K562 (cell line): ENCODE results near the gene OR3A1. TPM values are rescaled to one million over a fixed set of nuclear protein-coding genes. Genes with fewer than 3 reads are reported as not detected.

ENCODE experiments used
- ATAC-seq: fragments of 200-7000 bp; cut with Tn5 transposase; 3 replicates; pipeline ENCODE4 v1.9.1; 2020; ENCODE audit warnings: moderate library complexity
- BruUV-seq: library from RNA; stranded (reverse); fragments of 400-500 nt; replicated peaks from 2 replicates; lab custom pipeline; 2021; lab: Mats Ljungman, UMichigan
- CTCF ChIA-PET: fragments of 300-600 bp; formaldehyde crosslinking; extraction: SDS; loops from one replicate; lab custom pipeline; 2021; ENCODE audit warnings: low intra/inter-chr PET ratio; lab: Yijun Ruan, JAX
- POLR2A ChIA-PET: fragments of 300-600, 350-650 bp; sonication (Branson Sonifier 250); formaldehyde crosslinking; extraction: SDS; loops from one replicate; lab custom pipeline; 2021; ENCODE audit warnings: antibody characterized with exemption, inconsistent platforms; lab: Yijun Ruan, JAX
- DNase-seq, 4 experiments: peaks; one replicate each; pipeline versions ENCODE4 v3.0.0 to v3.0.0-alpha.2; 2011 to 2018; ENCODE audit warnings: low spot score in 3 of 4, mixed read lengths in 3 of 4; ENCODE audit errors: extremely low read depth in 1 of 4
- FAIRE-seq: peaks from 2 replicates; lab custom pipeline; 2011; peaks lifted over from hg19 to GRCh38; lab: Jason Lieb, UNC
- H2AFZ ChIP-seq: 2 replicates; pipeline ENCODE4 v1.6.0; 2011; ENCODE audit warnings: low read depth, low read length, control low read depth, inconsistent platforms
- H3K27ac ChIP-seq: fragments of 200-600 bp; 3 replicates; pipeline ENCODE4 v1.8.0; 2011; ENCODE audit warnings: low read depth, mild to moderate bottlenecking, control low read depth, inconsistent platforms, low read length, moderate library complexity, mixed read lengths; ENCODE audit errors: extremely low read depth
- H3K27me3 ChIP-seq, 2 experiments: fragments of 300-600 bp in 1 of 2; 2 replicates in 1 of 2; 3 replicates in 1 of 2; pipeline versions ENCODE4 v1.6.0 to v1.8.0; 2011; ENCODE audit warnings: inconsistent platforms in 2 of 2, low read length in 2 of 2, mild to moderate bottlenecking in 1 of 2, mixed read lengths in 1 of 2, moderate library complexity in 1 of 2; ENCODE audit not compliant: control insufficient read depth in 2 of 2, insufficient read depth in 2 of 2
- H3K36me3 ChIP-seq: fragments of 300-600 bp; 3 replicates; pipeline ENCODE4 v1.8.0; 2011; ENCODE audit warnings: mild to moderate bottlenecking, low read length, inconsistent platforms; ENCODE audit not compliant: control insufficient read depth, insufficient read depth
- H3K4me1 ChIP-seq, 2 experiments: fragments of 200-600 bp in 1 of 2; replicated peaks in 1 of 2; 2 replicates in 1 of 2; 3 replicates in 1 of 2; pipeline versions ENCODE4 v1.5.1 to v1.8.0; 2011; ENCODE audit warnings: inconsistent platforms in 2 of 2, low read length in 2 of 2, mild to moderate bottlenecking in 1 of 2, mixed read lengths in 1 of 2, moderate library complexity in 1 of 2; ENCODE audit not compliant: control insufficient read depth in 2 of 2, insufficient read depth in 2 of 2
- H3K4me2 ChIP-seq: 2 replicates; pipeline ENCODE4 v1.6.1; 2011; ENCODE audit warnings: low read length, control low read depth, inconsistent platforms, mixed read lengths; ENCODE audit not compliant: insufficient read depth
- H3K4me3 ChIP-seq: fragments of 200-600 bp; sonication (generic), shearing (Covaris generic); 2 replicates; pipeline ENCODE4 v1.5.1; 2016; ENCODE audit warnings: control low read depth, inconsistent platforms
- H3K79me2 ChIP-seq: fragments of 200-600 bp; 3 replicates; pipeline ENCODE4 v1.8.0; 2011; ENCODE audit warnings: low read length, inconsistent platforms; ENCODE audit not compliant: control insufficient read depth, insufficient read depth
- H3K9ac ChIP-seq, 2 experiments: 2 replicates each; pipeline versions ENCODE4 v1.6.0 to v1.6.1; 2011; ENCODE audit warnings: low read depth in 2 of 2, low read length in 2 of 2, control low read depth in 1 of 2, inconsistent platforms in 1 of 2, mild to moderate bottlenecking in 1 of 2, mixed read lengths in 1 of 2; ENCODE audit not compliant: insufficient read depth in 1 of 2
- H3K9me1 ChIP-seq: one replicate; pipeline ENCODE4 v1.6.0; 2011; ENCODE audit warnings: inconsistent platforms, mild to moderate bottlenecking, low read length, moderate library complexity; ENCODE audit not compliant: control insufficient read depth, insufficient read depth
- H3K9me3 ChIP-seq: replicated peaks from 2 replicates; pipeline ENCODE4 v1.5.1; 2011; ENCODE audit warnings: low read depth, low read length, inconsistent platforms; ENCODE audit not compliant: control insufficient read depth, insufficient read depth
- H4K20me1 ChIP-seq: replicated peaks from 2 replicates; pipeline ENCODE4 v1.6.1; 2011; ENCODE audit warnings: low read length, inconsistent platforms, mixed read lengths; ENCODE audit not compliant: control insufficient read depth, insufficient read depth
- EZH2 ChIP-seq: IDR thresholded peaks from 2 replicates; pipeline ENCODE4 v1.6.1; 2012; ENCODE audit warnings: low read depth, mild to moderate bottlenecking, inconsistent platforms, low read length, borderline replicate concordance
- MAZ ChIP-seq, 2 experiments: fragments of 450-650 bp in 1 of 2; sonication (generic) in 1 of 2; formaldehyde crosslinking; IDR thresholded peaks in 1 of 2; conservative IDR thresholded peaks in 1 of 2; 2 replicates each; pipeline versions ENCODE4 v1.4.0 to v1.5.0; 2020; ENCODE audit warnings: mild to moderate bottlenecking in 1 of 2, missing genetic modification reagents in 1 of 2
- SMAD3 ChIP-seq: fragments of 450-650 bp; formaldehyde crosslinking; conservative IDR thresholded peaks from 2 replicates; pipeline ENCODE4 v1.4.0; 2020; ENCODE audit warnings: mild to moderate bottlenecking
- WGBS: fragments of 100-300 bp; shearing (Covaris generic); methylation state at CpG from one replicate; pipeline ENCODE4 v1.1.6; 2016; ENCODE audit warnings: low coverage, mixed read lengths; ENCODE audit not compliant: insufficient coverage; ENCODE audit errors: missing lambda C conversion rate; 5-methylcytosine and 5-hydroxymethylcytosine counted together
- in situ Hi-C: fragments of 300-500 bp; cut with MboI; formaldehyde crosslinking; loops from 4 replicates; pipeline ENCODE4 v1.15.0; 2018; ENCODE audit warnings: inconsistent platforms, mixed read lengths
- intact Hi-C: fragments of 100-400 bp; cut with micrococcal nuclease; formaldehyde crosslinking; loops from 2 replicates; pipeline ENCODE4 v1.14.2; 2022
- polyA plus RNA-seq, 8 experiments: library from polyadenylated mRNA; depleted of rRNA in 4 of 8; stranded (reverse) in 5 of 8; unstranded in 3 of 8; fragments of >200 nt; fragmentation: Nextera tagmentation in 2 of 8; fragmentation: Illumina TruSeq in 1 of 8; extraction: Ambion mirVana in 2 of 8; extraction: Trizol in 1 of 8; gene quantifications; 2 replicates each; pipeline versions ENCODE4 v1.2.1 to v1.2.3, GENCODE V29; 2011 to 2014; ENCODE audit warnings: inconsistent platforms in 1 of 8, missing spikeins in 1 of 8
- total RNA-seq, 7 experiments: library from RNA; depleted of rRNA in 6 of 7; stranded (reverse); fragments of >200 nt in 6 of 7; fragmentation: Illumina TruSeq in 2 of 7; extraction: Trizol in 2 of 7; gene quantifications; 2 replicates each; pipeline versions ENCODE4 v1.2.1 to v1.2.3, GENCODE V29; 2011 to 2021; ENCODE audit warnings: low replicate concordance in 1 of 7
- TF ChIP-seq, protein P1 (sequence below): IDR thresholded peaks from 3 replicates; pipeline ENCODE4 v1.6.1; 2011; ENCODE audit warnings: borderline replicate concordance, mild to moderate bottlenecking; ENCODE audit not compliant: insufficient read length, insufficient read depth
- TF ChIP-seq, protein P2 (sequence below): fragments of 150-350 bp; conservative IDR thresholded peaks from 2 replicates; pipeline ENCODE4 v1.6.1; 2014; ENCODE audit warnings: low read length

Gene OR3A1
- total and polyA plus RNA-seq, 9 of the 15 experiments (the other 6 are each of a cell fraction or from before 2014, with no cell fraction given), result not detected

DNA sequence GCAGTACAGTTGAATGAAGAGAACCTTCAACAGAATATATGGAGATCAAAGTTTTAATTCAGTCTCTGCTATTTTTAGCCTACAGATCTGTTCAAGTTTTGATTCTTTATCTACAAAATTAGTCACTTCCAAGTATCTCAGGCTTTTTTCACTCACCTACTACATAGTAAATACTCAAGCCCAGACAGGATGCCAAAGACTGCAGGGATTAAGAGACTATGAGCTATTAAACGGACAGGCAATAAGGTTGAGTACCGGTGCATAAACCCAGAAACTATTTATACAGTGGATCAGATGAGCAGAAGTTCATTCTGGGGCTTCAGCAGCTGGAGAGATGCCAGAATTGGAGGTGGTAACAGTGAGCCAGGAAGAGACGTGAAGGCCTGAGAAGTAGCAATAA lies 18.7 kb upstream of the OR3A1 start:
- POLR2A ChIA-PET, result interaction anchor here (0.5 to 0.9 kb wide), 2 partner anchors 13 to 57 kb away, joined by 3 read pairs; no protein-coding TSS in a partner anchor
- FAIRE-seq, result no peak

More for the DNA sequence above, 18.7 kb upstream of the OR3A1 start:
- H3K9ac ChIP-seq, result no peak overlapping the region
- no peak overlapping the region for H3K27ac ChIP-seq
- H3K4me2 ChIP-seq, result no peak overlapping the region
- TF ChIP-seq, protein P1, sequence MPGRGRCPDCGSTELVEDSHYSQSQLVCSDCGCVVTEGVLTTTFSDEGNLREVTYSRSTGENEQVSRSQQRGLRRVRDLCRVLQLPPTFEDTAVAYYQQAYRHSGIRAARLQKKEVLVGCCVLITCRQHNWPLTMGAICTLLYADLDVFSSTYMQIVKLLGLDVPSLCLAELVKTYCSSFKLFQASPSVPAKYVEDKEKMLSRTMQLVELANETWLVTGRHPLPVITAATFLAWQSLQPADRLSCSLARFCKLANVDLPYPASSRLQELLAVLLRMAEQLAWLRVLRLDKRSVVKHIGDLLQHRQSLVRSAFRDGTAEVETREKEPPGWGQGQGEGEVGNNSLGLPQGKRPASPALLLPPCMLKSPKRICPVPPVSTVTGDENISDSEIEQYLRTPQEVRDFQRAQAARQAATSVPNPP, result no peak
- no peak for TF ChIP-seq MAZ (CRISPR knock-in tag; conservative IDR thresholded peaks at IDR 0.05 in 1 of 2, IDR thresholded peaks at IDR 0.05 in 1 of 2)
- TF ChIP-seq EZH2, result no peak
- no peak for TF ChIP-seq SMAD3 (CRISPR knock-in tag)
- TF ChIP-seq, protein P2, sequence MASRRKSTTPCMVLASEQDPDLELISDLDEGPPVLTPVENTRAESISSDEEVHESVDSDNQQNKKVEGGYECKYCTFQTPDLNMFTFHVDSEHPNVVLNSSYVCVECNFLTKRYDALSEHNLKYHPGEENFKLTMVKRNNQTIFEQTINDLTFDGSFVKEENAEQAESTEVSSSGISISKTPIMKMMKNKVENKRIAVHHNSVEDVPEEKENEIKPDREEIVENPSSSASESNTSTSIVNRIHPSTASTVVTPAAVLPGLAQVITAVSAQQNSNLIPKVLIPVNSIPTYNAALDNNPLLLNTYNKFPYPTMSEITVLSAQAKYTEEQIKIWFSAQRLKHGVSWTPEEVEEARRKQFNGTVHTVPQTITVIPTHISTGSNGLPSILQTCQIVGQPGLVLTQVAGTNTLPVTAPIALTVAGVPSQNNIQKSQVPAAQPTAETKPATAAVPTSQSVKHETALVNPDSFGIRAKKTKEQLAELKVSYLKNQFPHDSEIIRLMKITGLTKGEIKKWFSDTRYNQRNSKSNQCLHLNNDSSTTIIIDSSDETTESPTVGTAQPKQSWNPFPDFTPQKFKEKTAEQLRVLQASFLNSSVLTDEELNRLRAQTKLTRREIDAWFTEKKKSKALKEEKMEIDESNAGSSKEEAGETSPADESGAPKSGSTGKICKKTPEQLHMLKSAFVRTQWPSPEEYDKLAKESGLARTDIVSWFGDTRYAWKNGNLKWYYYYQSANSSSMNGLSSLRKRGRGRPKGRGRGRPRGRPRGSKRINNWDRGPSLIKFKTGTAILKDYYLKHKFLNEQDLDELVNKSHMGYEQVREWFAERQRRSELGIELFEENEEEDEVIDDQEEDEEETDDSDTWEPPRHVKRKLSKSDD, result no peak
- TF ChIP-seq, all 486 proteins: peak for 0
- H3K4me3 ChIP-seq, result no peak overlapping the region
- no peak for DNase-seq
- no peaks in the 10 kb centered on the region for H3K79me2 ChIP-seq
- H2AFZ ChIP-seq, result no peak overlapping the region
- no peaks in the 10 kb centered on the region for H3K9me3 ChIP-seq
- no peaks in the 10 kb centered on the region for H4K20me1 ChIP-seq
- WGBS, result 0% methylated on average over 3 of the region's 3 CpGs
- in situ Hi-C loops (no loop called here), intact Hi-C loops (no loop called here)
- H3K9me1 ChIP-seq, result no peaks in the 10 kb centered on the region
- CTCF ChIA-PET, result no interaction called here
- no peaks in the 10 kb centered on the region for H3K27me3 ChIP-seq
- H3K4me1 ChIP-seq, result no peaks in the 10 kb centered on the region
- no peak for ATAC-seq
- no TSS peak for BruUV-seq
- no peaks in the 10 kb centered on the region for H3K36me3 ChIP-seq
